Stimulated activated CD8-positive, alpha-beta memory T cell treated with anti-CD3 and anti-CD28 coated beads, Interleukin-15, amount 100 ng/mL, for 48 hours (primary cell): ENCODE data around the gene OAF.
"Not testable (repeated sequence)": the region's sequence is repeated elsewhere in the genome, so short reads cannot be mapped to it uniquely, and the experiment has no call there.

Experiments used
- DNase-seq, 2 donors: peaks; one replicate each; pipeline ENCODE4 v3.0.0-alpha.2; 2020; ENCODE audit warnings: low read depth in 2 of 2

The OAF gene

DNA sequence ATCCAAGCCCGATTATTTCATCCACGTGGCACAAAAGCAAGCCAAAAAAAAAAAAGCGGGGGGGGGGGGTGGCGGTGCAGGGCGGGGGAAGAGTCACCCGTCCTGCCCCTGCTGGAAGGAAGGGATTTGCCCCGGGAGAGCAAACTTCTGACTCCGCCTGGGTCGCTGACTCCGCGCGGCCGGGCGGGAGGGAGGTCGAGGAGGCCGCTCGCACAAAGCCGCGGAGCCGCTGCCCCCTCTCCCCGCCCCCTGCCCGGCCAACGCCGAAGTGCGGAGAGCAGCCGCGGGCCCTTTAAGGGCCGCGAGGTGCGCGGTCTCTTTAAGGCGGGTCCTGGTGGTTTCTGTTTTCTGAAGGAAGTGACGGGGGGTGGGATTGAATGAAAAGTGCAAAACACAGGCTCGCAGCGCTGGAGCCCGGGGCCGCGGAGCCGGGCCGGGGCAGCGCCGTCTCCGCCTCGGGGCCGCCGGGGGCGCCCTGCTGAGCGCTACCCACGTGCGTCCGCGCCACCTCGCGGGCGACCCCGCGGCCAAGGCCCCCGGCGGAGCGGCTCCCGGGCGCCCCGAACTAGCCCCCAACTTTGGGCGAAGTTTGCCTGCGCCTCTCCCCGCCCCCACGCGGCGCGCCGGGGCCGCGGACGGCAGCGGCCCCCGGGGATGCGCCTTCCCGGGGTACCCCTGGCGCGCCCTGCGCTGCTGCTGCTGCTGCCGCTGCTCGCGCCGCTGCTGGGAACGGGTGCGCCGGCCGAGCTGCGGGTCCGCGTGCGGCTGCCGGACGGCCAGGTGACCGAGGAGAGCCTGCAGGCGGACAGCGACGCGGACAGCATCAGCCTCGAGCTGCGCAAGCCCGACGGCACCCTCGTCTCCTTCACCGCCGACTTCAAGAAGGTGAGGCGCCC, at the start of gene OAF:
OAF (plus strand) TSS at position 407 of the 896 bp plus-strand sequence; CDS start at position 655, 248 bp downstream.
- peak; percentile 32 to 50 for DNase-seq

DNA sequence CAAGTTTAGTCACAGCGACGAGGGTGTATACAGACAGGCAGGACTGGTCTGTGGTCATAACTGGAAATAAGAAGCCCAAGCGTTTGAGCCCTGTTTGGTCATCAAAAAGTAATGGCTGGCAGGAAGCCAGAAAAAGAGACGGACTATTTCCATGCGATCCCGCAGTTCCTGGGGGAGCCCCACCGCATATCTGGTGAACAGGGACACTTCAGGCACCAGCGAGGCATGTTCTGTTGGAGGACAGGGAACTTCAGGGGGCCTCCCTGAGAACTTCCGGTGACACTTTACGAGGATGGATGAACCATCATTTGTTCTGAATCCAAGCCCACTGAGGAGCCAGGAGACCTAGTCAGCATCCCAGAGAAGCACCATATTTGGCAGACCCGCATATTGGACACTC, 43.2 kb upstream of the OAF start:
- DNase-seq = no peak

- DNase-seq = no peak
These were observed 42.5 kb upstream of the OAF start for GRCh38 chr11:120168108-120168959.

DNA sequence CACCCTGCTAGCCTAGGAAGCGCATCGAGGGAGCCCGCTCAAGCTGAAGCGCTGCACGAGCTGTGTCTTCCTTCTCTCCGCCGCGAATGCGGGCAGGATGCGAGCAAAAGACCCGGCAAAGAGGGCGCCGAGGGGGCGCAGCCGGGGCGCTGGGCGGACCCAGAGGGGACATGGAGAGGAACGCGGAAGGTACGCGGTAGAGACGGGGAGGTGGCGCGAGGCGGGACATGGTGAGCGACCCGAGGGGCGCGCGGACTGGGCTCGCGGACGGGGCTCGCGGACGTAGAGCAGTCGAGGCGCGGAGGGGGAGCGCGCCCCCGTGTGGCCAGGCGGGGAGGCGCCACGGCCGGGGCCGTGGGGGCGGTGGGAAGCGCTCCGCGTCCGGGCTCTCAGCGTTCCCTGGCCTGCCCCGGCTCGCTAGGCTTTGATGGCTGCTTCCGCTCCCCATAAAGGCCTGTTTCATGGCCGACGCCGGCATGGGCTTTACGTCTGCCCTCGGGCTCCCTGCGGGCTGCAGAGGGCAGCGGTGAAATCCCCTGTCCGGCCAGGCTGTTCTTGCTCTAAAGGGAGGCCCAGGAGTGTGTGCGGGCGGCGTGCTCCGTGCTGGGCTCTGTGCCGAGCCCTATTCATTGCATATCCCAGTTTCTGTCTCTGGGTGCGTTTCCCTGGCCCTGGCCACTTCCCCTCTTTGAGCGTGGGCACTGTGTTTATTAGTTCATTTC, 41.7 kb upstream of the OAF start:
- peak; percentile 29 to 41 for DNase-seq

DNA sequence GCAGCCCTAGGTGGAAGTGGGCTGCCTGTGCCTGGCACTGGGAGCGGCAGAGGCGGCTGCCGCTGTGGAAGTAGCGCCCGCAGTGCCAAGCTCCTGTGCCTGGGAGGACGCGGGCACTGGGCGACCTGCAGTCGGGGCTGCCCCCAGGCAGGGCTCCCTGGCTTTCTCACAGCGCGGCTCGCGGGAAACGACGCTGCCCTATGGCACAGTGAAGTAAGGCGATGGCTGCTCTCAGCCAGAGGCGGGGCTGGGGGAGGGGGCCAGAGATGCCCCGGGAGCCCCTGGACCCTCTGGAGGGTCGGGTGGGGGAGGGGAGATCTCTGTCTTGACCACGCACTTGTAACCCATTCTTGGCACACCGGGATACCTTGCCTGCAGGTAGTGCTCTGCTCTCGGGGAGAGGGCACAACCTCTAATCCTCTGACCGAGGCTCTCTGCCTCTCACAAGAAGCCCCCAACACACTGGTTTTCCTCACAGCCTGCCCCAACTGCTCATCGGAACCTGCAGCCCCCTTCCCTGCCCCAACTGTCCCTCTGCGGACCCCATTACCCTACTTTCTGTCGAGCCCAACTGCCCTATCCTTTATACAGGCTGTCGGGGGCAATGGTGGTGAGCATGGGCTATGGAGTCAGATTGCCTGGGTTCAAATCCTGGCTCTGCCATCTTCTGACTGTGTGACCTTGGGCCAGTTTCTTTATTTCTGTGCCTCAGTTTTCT, 40.7 kb upstream of the OAF start:
- DNase-seq = no peak

GRCh38 chr11:120170741-120171261, 40.0 kb upstream of the OAF start:
- no peak for DNase-seq

DNA sequence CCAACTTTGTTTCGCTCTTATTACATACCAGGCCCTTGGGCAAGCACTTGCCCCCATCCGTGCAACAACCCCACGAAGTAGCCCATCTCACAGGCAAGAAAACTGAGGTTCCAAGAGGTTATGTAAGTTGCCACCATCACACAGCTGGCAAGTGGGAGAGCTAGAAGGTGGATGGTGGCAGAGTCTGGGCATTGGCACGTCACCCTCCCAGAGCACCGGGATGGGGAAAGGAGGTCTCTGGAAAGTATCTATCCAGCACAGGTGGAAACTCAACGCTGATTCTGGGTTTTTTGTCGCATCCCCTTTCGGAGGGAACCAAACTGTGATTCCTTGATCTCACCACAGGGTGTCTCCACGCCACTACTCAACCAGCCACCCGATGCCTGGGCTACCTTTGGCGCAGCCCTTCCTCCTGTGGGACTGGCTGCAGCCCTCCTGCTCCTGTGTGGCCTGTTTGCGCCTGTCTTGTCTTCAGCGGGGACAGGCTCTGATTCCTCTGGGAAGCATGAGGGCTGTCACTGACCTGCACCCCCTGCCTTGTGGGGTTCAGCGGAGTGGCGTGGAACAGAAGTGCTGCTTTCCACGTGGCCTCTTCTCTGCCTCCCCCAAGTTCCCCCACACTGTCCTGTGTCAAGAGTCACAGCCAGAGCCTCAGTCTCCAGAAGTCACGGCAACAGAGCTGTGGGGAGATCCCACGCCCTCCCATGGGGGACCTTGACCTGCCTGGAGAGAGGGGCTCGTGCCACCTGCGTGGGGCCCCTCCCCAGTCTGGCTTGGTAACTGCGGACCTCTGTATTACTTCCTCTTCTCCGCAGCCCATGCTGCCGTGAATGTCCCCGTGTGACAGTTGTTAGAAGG, 38.5 kb upstream of the OAF start:
- peak in 1 of 2 donors; percentile 17 for DNase-seq

GRCh38 chr11:120173019-120173705, 37.7 kb upstream of the OAF start:
- no peak for DNase-seq

DNA sequence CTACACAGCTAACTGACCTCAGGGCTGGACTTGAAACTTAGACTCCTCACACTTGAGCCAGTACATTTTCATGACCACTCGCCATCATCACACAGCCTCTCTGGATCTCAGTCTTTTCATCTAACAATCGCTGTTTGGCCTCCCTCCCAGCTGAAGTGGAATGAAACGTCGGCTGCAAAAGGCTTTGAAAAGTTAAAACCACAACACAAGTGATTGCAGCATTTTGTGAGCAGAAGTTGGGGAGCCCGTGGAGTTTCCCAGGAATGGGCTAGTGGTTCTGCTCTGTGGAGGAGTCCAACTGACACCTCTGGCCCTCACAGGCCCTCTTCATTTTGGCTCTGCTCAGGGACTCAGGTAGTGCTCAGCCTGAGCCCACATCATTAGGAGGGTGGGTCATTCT, 37.0 kb upstream of the OAF start:
- DNase-seq = no peak

DNA sequence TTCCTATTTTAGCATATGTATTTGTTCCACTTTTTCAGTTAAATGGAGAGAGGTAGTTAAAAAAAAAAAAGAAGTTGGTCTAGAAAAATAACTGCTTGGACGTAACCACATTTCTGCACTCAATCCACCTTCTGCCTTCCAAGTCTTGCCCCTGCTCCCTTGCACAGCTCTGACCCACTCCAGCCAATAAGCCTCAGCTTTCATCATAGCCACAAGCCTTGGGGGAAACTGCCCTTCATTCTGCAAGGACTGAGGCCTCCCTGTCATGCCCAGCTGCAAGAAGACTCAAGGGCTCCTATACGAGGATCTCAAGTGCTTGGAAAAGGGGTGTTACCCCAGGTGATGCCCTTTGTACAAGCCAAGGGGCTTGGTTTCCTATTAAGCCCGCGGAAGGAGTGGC, 36.0 kb upstream of the OAF start:
- DNase-seq = no peak

DNA sequence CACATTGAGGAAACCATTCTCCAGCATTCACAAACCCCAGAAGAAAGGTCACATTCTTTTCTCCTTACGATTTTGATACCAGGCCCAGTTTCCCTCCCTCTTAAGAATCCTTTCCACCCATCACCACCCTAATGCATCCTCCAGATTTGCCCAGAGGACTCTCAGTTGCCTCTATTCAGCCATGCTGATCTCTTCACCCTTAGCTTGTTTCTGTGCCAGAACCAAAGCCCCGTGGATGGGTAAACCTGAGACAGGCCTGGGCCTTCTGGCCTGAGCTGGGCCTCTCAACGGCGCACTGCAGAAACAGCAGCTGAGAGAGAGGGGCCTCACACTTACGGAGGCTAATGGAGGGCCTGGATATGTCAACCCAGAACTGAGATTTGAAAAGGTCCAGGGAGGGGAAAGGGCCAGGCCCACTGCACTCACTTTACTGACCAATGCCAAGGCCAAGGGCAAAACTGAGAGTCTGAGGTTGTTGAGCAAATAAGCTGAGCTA, 32.2 kb upstream of the OAF start:
- DNase-seq = no peak

- DNase-seq = no peak
These were observed 31.7 kb upstream of the OAF start for GRCh38 chr11:120179057-120179672.

GRCh38 chr11:120180063-120180462, 30.8 kb upstream of the OAF start:
- not testable (repeated sequence) for DNase-seq

- no peak for DNase-seq
These were observed 30.1 kb upstream of the OAF start for GRCh38 chr11:120180551-120181232.

DNA sequence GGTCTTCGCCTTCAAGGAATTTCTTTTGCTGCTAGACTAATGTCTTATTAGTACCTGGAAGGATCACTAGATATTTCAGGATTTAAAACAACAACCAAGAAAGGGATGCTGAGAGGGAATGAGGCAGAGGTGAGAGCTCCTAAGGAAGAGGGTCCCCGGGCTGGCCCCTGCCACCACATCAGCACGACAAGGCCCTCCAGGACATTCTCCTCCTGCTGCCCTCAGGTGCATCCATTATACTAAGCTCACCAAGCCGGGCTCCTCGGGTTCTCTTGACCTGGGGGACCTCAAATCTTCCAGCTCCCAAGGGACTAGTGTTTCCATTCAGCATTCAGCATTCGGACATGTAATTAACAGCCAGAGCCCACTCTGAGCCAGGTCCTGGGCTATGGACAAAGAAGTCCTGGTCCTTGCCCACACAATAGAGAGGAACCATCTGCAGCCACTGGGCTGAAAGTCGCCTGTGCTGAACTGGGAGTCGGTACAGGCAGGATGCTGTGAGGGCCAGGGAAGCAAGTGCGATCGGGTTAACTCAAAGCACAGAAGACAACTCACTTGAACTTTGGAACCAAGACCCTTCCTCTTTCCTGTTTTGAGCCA, 29.4 kb upstream of the OAF start:
- DNase-seq = no peak

DNA sequence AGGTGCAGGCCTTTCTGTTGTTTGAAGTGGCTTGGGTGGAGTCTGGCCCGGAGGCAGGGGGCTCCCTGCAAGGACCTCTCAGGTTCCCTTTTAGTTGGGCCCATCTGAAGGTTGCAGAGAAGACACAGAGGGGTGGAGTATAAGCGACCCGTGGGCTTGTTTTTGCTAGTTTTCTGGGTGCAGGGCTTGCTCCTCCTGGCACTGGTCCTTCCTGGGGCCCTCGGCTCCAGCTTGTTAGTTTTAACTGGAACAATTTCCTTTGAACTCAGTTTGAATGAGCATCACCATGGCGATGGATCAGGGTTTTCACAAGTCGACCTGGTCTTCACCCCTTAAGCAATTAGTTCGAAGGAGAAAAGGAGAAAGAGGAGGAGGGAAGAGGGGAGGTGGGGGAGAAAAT, 28.5 kb upstream of the OAF start:
- no peak for DNase-seq

DNA sequence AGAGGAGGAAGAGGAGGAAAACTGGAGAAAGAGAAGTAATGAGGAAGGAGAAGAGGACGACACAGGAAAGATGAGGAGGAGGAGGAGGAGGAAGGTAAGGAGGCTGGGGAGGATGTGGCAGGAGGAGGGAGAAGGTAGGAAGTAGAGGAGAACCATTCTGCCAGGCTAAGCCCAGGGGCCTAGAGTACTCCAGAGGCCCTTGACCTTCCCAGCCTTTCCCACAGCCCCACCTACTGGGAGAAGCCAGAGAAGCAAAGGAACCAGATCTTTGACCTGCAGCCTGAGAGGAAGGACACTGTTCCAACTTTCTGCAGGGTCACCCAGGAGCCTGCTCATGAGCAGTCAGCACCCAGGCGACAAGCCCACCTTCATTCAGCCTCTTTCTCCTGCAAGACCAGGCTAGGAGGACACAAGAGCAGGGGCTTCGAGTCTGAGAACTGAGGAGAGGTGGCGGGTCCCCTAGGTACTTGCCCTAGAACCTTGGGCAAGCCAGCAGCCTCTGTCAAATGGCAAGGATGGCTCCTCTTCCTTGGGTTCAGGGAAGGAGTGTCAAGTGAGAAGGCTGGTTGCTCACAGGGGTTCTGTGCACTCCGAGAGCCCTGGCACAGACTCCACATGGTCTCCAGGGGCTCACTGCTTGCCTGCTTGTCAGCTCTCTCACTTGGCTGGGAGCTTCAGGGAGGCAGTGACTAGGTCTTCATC, 27.9 kb upstream of the OAF start:
- DNase-seq = no peak
